C4-2B (cell line): Measurements from ENCODE around the gene XPR1.

Experiments used
- ZFX ChIP-seq: fragments of 450-650 bp; IDR thresholded peaks from 2 replicates; pipeline ENCODE4 v1.6.1; 2017
- TF ChIP-seq, protein P1 (sequence below): fragments of 450-650 bp; conservative IDR thresholded peaks from 2 replicates; pipeline ENCODE4 v1.5.1; 2017; ENCODE audit warnings: mild to moderate bottlenecking

DNA sequence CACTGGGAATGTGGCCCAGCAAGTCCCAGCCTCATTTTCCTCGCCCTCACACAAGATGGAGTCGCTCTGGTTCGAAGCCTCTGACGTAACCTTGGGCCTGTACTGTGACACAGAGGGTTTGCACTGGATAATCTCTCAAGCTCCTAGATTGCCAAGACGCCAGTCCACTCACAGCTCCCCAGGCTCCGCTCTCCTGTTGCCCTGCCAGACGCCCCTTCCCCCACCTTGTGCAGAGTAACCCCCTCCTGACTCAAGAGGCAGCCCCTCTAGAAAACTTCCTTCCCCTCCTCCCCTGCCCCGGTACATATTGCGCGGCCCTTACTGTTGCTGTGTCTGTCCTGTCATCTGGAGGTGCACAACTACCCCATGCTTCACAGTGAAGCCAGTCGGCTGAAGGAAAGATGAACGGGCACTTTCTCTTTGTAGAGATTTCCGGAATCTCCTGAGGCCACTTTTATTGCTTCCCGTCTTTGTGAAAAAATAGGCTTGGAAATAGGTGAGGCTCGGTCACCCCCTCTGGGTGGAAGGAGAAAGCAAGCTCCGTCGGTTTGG lies 279.9 kb downstream of the XPR1 start:
- TF ChIP-seq, protein P1, sequence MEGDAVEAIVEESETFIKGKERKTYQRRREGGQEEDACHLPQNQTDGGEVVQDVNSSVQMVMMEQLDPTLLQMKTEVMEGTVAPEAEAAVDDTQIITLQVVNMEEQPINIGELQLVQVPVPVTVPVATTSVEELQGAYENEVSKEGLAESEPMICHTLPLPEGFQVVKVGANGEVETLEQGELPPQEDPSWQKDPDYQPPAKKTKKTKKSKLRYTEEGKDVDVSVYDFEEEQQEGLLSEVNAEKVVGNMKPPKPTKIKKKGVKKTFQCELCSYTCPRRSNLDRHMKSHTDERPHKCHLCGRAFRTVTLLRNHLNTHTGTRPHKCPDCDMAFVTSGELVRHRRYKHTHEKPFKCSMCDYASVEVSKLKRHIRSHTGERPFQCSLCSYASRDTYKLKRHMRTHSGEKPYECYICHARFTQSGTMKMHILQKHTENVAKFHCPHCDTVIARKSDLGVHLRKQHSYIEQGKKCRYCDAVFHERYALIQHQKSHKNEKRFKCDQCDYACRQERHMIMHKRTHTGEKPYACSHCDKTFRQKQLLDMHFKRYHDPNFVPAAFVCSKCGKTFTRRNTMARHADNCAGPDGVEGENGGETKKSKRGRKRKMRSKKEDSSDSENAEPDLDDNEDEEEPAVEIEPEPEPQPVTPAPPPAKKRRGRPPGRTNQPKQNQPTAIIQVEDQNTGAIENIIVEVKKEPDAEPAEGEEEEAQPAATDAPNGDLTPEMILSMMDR = no peak
- no peak for TF ChIP-seq ZFX
